ENCODE results near the gene IGFBP6.

IGFBP6 gene

DNA sequence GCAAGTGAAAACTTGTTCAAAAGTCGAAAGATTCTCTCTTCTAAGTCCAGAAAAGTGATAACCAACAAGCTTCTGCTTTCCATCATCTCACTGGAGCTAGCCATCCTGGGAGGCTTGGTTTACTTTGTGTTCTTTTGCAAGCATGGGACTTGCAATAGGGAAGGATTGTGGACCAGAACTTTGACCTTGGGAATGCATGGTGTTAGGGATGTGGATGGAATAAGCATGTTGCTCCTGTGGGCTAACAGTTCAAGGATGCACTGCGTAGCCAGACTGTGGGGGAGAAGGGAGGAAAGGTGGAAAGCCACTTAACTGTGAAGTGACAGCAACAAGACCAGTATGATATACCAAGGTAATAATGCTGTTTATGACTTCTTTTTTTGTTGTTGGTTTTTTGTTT lies 34.4 kb downstream of the IGFBP6 start:
- H3K27me3 Mint-ChIP-seq, result peaks cover 11% of the 10 kb centered on the region
- no peak for ATAC-seq (replicated peaks; ENCODE audit: extremely low read depth, poor library complexity, severe bottlenecking)
- no peak for DNase-seq (ENCODE audit: low spot score in 2 of 2)
- H3K9me3 Mint-ChIP-seq, result no peaks in the 10 kb centered on the region
- peaks cover 2% of the 10 kb centered on the region for H3K36me3 Mint-ChIP-seq (ENCODE audit: insufficient read depth)
- H3K27ac Mint-ChIP-seq (ENCODE audit: low read depth), result no peak overlapping the region
- H3K4me3 Mint-ChIP-seq, result no peak overlapping the region
- no peaks in the 10 kb centered on the region for H3K4me1 Mint-ChIP-seq

DNA sequence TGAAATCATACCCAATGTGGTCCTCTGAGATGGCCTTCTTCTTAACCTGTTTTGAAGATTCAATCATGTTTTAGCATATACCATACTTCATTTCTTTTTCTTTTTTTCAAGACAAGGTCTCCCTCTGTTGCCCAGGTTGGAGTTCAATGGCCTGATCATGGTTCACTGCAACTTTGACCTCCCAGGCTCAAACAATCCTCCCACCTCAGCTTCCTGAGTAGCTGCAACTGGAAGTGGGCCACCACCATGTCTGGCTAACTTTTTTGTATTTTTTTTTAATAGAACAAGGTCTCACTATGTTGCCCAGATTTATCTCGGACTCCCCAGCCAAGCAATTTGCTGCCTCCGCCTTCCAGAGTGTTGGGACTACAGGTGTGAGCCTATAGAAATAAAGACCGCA lies 36.3 kb downstream of the IGFBP6 start:
- peaks cover 25% of the 10 kb centered on the region for H3K27me3 Mint-ChIP-seq
- no peaks in the 10 kb centered on the region for H3K4me1 Mint-ChIP-seq
- no peak for DNase-seq (ENCODE audit: low spot score in 2 of 2)
- H3K27ac Mint-ChIP-seq (ENCODE audit: low read depth), result no peak overlapping the region
- no peaks in the 10 kb centered on the region for H3K9me3 Mint-ChIP-seq
- ATAC-seq (replicated peaks; ENCODE audit: extremely low read depth, poor library complexity, severe bottlenecking), result no peak
- H3K4me3 Mint-ChIP-seq, result no peak overlapping the region
- no peaks in the 10 kb centered on the region for H3K36me3 Mint-ChIP-seq (ENCODE audit: insufficient read depth)

- no peaks in the 10 kb centered on the region for H3K9me3 Mint-ChIP-seq
- DNase-seq (ENCODE audit: low spot score in 2 of 2) (no peak), ATAC-seq (replicated peaks; ENCODE audit: extremely low read depth, poor library complexity, severe bottlenecking) (no peak)
- H3K4me1 Mint-ChIP-seq, result no peaks in the 10 kb centered on the region
- no peak overlapping the region for H3K27ac Mint-ChIP-seq (ENCODE audit: low read depth)
- no peak overlapping the region for H3K4me3 Mint-ChIP-seq
- H3K36me3 Mint-ChIP-seq (ENCODE audit: insufficient read depth), result no peaks in the 10 kb centered on the region
- H3K27me3 Mint-ChIP-seq, result peaks cover 9% of the 10 kb centered on the region
These were observed 45.9 kb downstream of the IGFBP6 start for GRCh38 chr12:53143355-53143754.

- no peak for DNase-seq (ENCODE audit: low spot score in 2 of 2)
- Mint-ChIP-seq H3K4me3 (no peak overlapping the region), H3K27me3 (no peaks in the 10 kb centered on the region), H3K36me3 (ENCODE audit: insufficient read depth) (no peaks in the 10 kb centered on the region), H3K9me3 (no peaks in the 10 kb centered on the region), H3K27ac (ENCODE audit: low read depth) (no peak overlapping the region), H3K4me1 (no peaks in the 10 kb centered on the region)
- no peak for ATAC-seq (replicated peaks; ENCODE audit: extremely low read depth, poor library complexity, severe bottlenecking)
These were observed 48.2 kb downstream of the IGFBP6 start for GRCh38 chr12:53145383-53146260.

- Mint-ChIP-seq H3K27ac (ENCODE audit: low read depth) (no peak overlapping the region), H3K4me3 (no peak overlapping the region), H3K4me1 (no peaks in the 10 kb centered on the region), H3K9me3 (no peaks in the 10 kb centered on the region), H3K27me3 (no peaks in the 10 kb centered on the region), H3K36me3 (ENCODE audit: insufficient read depth) (peaks cover 2% of the 10 kb centered on the region)
- no peak for ATAC-seq (replicated peaks; ENCODE audit: extremely low read depth, poor library complexity, severe bottlenecking)
- no peak for DNase-seq (ENCODE audit: low spot score in 2 of 2)
These were observed 49.7 kb downstream of the IGFBP6 start for GRCh38 chr12:53147181-53147580.

DNA sequence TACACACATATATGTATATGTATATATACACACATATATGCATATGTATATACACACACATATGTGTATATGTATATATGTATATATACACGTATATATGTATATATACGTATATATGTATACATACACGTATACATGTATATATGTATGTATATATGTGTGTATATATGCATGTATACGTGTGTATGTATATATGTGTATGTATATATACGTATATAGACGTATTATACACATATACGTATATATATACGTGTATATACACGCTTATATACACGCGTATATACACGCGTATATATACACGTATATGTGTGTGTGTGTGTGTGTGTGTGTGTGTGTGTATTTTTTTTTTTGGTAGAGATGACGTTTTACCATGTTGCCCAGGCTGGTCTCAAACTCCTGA lies 50.2 kb downstream of the IGFBP6 start:
- Mint-ChIP-seq H3K36me3 (ENCODE audit: insufficient read depth) (peaks cover 2% of the 10 kb centered on the region), H3K27me3 (no peaks in the 10 kb centered on the region), H3K4me1 (no peaks in the 10 kb centered on the region), H3K4me3 (no peak overlapping the region), H3K9me3 (no peaks in the 10 kb centered on the region), H3K27ac (ENCODE audit: low read depth) (no peak overlapping the region)
- no peak for DNase-seq (ENCODE audit: low spot score in 2 of 2)
- no peak for ATAC-seq (replicated peaks; ENCODE audit: extremely low read depth, poor library complexity, severe bottlenecking)

- ATAC-seq (replicated peaks; ENCODE audit: extremely low read depth, poor library complexity, severe bottlenecking) (no peak), DNase-seq (ENCODE audit: low spot score in 2 of 2) (no peak)
- Mint-ChIP-seq H3K4me1 (no peaks in the 10 kb centered on the region), H3K9me3 (no peaks in the 10 kb centered on the region), H3K4me3 (no peak overlapping the region), H3K36me3 (ENCODE audit: insufficient read depth) (peaks cover 2% of the 10 kb centered on the region), H3K27ac (ENCODE audit: low read depth) (no peak overlapping the region), H3K27me3 (no peaks in the 10 kb centered on the region)
These were observed 53.6 kb downstream of the IGFBP6 start for GRCh38 chr12:53151039-53151438.

All from central memory CD8-positive, alpha-beta T cell (primary cell).